HCT116 (cell line): ENCODE results near the gene KRTAP10-1. TPM values are rescaled to one million over a fixed set of nuclear protein-coding genes. Genes with fewer than 3 reads are reported as not detected.

Experiments
- ATAC-seq: fragments of 200-7000 bp; cut with Tn5 transposase; 2 replicates; pipeline ENCODE4 v1.9.1; 2020; ENCODE audit warnings: mild to moderate bottlenecking, moderate library complexity
- BruUV-seq: library from RNA; stranded (reverse); fragments of 400-500 nt; replicated peaks from 2 replicates; lab custom pipeline; 2021; lab: Mats Ljungman, UMichigan
- CTCF ChIA-PET: fragments of 300-600 bp; sonication (Branson Sonifier 250); formaldehyde crosslinking; loops from one replicate; lab custom pipeline; 2021; ENCODE audit warnings: antibody characterized with exemption; lab: Charles Lee
- POLR2A ChIA-PET: fragments of 300-600, 350-600 bp; sonication (Branson Sonifier 250); formaldehyde crosslinking; loops from one replicate; lab custom pipeline; 2021; ENCODE audit warnings: antibody characterized with exemption; lab: Charles Lee
- RAD21 ChIA-PET, 2 experiments: fragments of 300-600 bp; sonication (Branson Sonifier 250); formaldehyde crosslinking; loops; one replicate each; lab custom pipeline; 2023; ENCODE audit warnings: low total read pairs in 2 of 2; ENCODE audit not compliant: uncharacterized antibody in 2 of 2, unreplicated experiment in 2 of 2, low non-redundant PET in 1 of 2; lab: Charles Lee
- DNase-seq: peaks from one replicate; pipeline ENCODE4 v3.0.0-alpha.2; 2010; ENCODE audit warnings: low read depth, low spot score
- H2AFZ ChIP-seq: fragments of 200-600 bp; shearing (Covaris generic), sonication (generic); 2 replicates; pipeline ENCODE4 v1.6.1; 2017; ENCODE audit warnings: low read depth, mixed run types, mixed read lengths, antibody characterized with exemption, low read length; ENCODE audit not compliant: poor library complexity, severe bottlenecking
- H3K27ac ChIP-seq: 2 replicates; pipeline ENCODE4 v1.5.1; 2012; ENCODE audit warnings: low read depth, low read length
- H3K27me3 ChIP-seq: fragments of 200-600 bp; sonication (generic); 2 replicates; pipeline ENCODE4 v1.6.1; 2016; ENCODE audit warnings: mixed run types, low read length, mixed read lengths; ENCODE audit not compliant: insufficient read depth
- H3K36me3 ChIP-seq, 2 experiments: fragments of 200-500 bp in 1 of 2; fragments of 200-600 bp in 1 of 2; sonication (Bioruptor generic) in 1 of 2; sonication (generic) in 1 of 2; 2 replicates each; pipeline versions ENCODE4 v1.5.1 to v1.6.1; 2014 to 2016; ENCODE audit warnings: low read length in 2 of 2, inconsistent platforms in 1 of 2, mixed read lengths in 1 of 2, mixed run types in 1 of 2; ENCODE audit not compliant: insufficient read depth in 2 of 2, control insufficient read depth in 1 of 2
- H3K4me1 ChIP-seq, 2 experiments: fragments of 200-600 bp in 1 of 2; sonication (generic) in 1 of 2; 2 replicates each; pipeline versions ENCODE4 v1.5.1 to v1.6.1; 2012 to 2017; ENCODE audit warnings: low read length in 2 of 2, inconsistent platforms in 1 of 2, mild to moderate bottlenecking in 1 of 2, mixed read lengths in 1 of 2, mixed run types in 1 of 2, moderate library complexity in 1 of 2; ENCODE audit not compliant: insufficient read depth in 2 of 2, control insufficient read depth in 1 of 2
- H3K4me2 ChIP-seq: fragments of 200-600 bp; sonication (generic); 2 replicates; pipeline ENCODE4 v1.6.1; 2017; ENCODE audit warnings: mixed run types, low read length, mixed read lengths
- H3K4me3 ChIP-seq, 2 experiments: fragments of 200-600 bp in 1 of 2; sonication (generic) in 1 of 2; replicated peaks in 1 of 2; 2 replicates each; pipeline ENCODE4 v1.5.1; 2011 to 2016; ENCODE audit warnings: low read length in 2 of 2, control low read depth in 1 of 2, low read depth in 1 of 2, mild to moderate bottlenecking in 1 of 2, mixed read lengths in 1 of 2, mixed run types in 1 of 2
- H3K79me2 ChIP-seq: fragments of 200-600 bp; sonication (generic); 2 replicates; pipeline ENCODE4 v1.6.1; 2017; ENCODE audit warnings: mild to moderate bottlenecking, mixed run types, low read length, moderate library complexity, mixed read lengths; ENCODE audit not compliant: insufficient read depth
- H3K9ac ChIP-seq: fragments of 200-600 bp; sonication (generic); 2 replicates; pipeline ENCODE4 v1.6.1; 2016; ENCODE audit warnings: low read length, mixed read lengths
- H3K9me2 ChIP-seq: fragments of 200-600 bp; sonication (generic), shearing (Covaris generic); 2 replicates; pipeline ENCODE4 v1.6.1; 2017; ENCODE audit warnings: mixed run types, mild to moderate bottlenecking, moderate library complexity; ENCODE audit not compliant: insufficient read depth
- H3K9me3 ChIP-seq, 2 experiments: fragments of 200-500 bp in 1 of 2; fragments of 200-600 bp in 1 of 2; sonication (Bioruptor generic) in 1 of 2; sonication (generic) in 1 of 2; 2 replicates each; pipeline ENCODE4 v1.6.1; 2014 to 2017; ENCODE audit warnings: low read length in 2 of 2, mixed read lengths in 2 of 2, inconsistent platforms in 1 of 2, low read depth in 1 of 2, mild to moderate bottlenecking in 1 of 2, mixed run types in 1 of 2, moderate library complexity in 1 of 2; ENCODE audit not compliant: control insufficient read depth in 1 of 2, insufficient read depth in 1 of 2
- H4K20me1 ChIP-seq: fragments of 200-600 bp; sonication (generic), shearing (Covaris generic); 2 replicates; pipeline ENCODE4 v1.6.1; 2017; ENCODE audit warnings: mixed run types, mild to moderate bottlenecking, moderate library complexity; ENCODE audit not compliant: insufficient read depth
- CBX3 ChIP-seq: IDR thresholded peaks from 2 replicates; pipeline ENCODE4 v1.6.1; 2012; ENCODE audit warnings: low read depth
- CEBPB ChIP-seq: IDR thresholded peaks from 2 replicates; pipeline ENCODE4 v1.6.1; 2012; ENCODE audit warnings: low read depth
- EGR1 ChIP-seq: IDR thresholded peaks from 2 replicates; pipeline ENCODE4 v1.6.1; 2012; ENCODE audit warnings: low read depth
- FOSL1 ChIP-seq: IDR thresholded peaks from 2 replicates; pipeline ENCODE4 v1.6.1; 2012; ENCODE audit warnings: low read depth
- JUND ChIP-seq: IDR thresholded peaks from 2 replicates; pipeline ENCODE4 v1.6.1; 2012
- POLR2A ChIP-seq: IDR thresholded peaks from 2 replicates; pipeline ENCODE4 v1.7.0; 2011; ENCODE audit warnings: borderline replicate concordance; ENCODE audit not compliant: insufficient read depth, insufficient read length; ENCODE audit errors: extremely low read depth
- SIN3A ChIP-seq: IDR thresholded peaks from 2 replicates; pipeline ENCODE4 v1.6.1; 2012; ENCODE audit warnings: low read depth
- SP1 ChIP-seq: IDR thresholded peaks from 2 replicates; pipeline ENCODE4 v1.6.1; 2012; ENCODE audit warnings: low read depth
- SRF ChIP-seq: IDR thresholded peaks from 2 replicates; pipeline ENCODE4 v1.6.1; 2012; ENCODE audit warnings: low read depth
- YY1 ChIP-seq: IDR thresholded peaks from 2 replicates; pipeline ENCODE4 v1.6.1; 2011; ENCODE audit warnings: low read length, low read depth, moderate library complexity, mild to moderate bottlenecking; ENCODE audit not compliant: insufficient replicate concordance; ENCODE audit errors: extremely low read depth
- ZNF274 ChIP-seq: fragments of 200-500 bp; sonication (Bioruptor generic); IDR thresholded peaks from 2 replicates; pipeline ENCODE4 v1.6.1; 2014; ENCODE audit warnings: mild to moderate bottlenecking, low read depth, low read length, inconsistent platforms
- intact Hi-C: fragments of 100-400 bp; cut with micrococcal nuclease; formaldehyde crosslinking; loops from 2 replicates; pipeline ENCODE4 v1.10.0; 2022
- total RNA-seq: library from RNA; stranded (reverse); gene quantifications from one replicate; pipeline ENCODE4 v1.2.1, GENCODE V29; 2021; ENCODE audit not compliant: unreplicated experiment
- TF ChIP-seq, protein P1 (sequence below), 3 experiments: fragments of 200-600 bp in 1 of 3; sonication (generic) in 1 of 3; IDR thresholded peaks in 2 of 3; conservative IDR thresholded peaks in 1 of 3; 2 replicates each; pipeline ENCODE4 v1.5.1; 2012 to 2017; ENCODE audit warnings: low read depth in 2 of 3, low read length in 2 of 3, antibody characterized with exemption in 1 of 3, borderline replicate concordance in 1 of 3, control low read depth in 1 of 3, mild to moderate bottlenecking in 1 of 3, mixed read lengths in 1 of 3, mixed run types in 1 of 3, moderate library complexity in 1 of 3; ENCODE audit not compliant: insufficient read depth in 1 of 3
- TF ChIP-seq, protein P2 (sequence below): IDR thresholded peaks from 2 replicates; pipeline ENCODE4 v1.6.1; 2012
- TF ChIP-seq, protein P3 (sequence below): IDR thresholded peaks from 2 replicates; pipeline ENCODE4 v1.6.1; 2011; ENCODE audit warnings: mild to moderate bottlenecking, low read length, moderate library complexity; ENCODE audit not compliant: insufficient replicate concordance; ENCODE audit errors: extremely low read depth
- TF ChIP-seq, protein P4 (sequence below): IDR thresholded peaks from 2 replicates; pipeline ENCODE4 v1.6.1; 2012

The KRTAP10-1 gene
- total RNA-seq, 1 experiment from 2014 or later: not detected

DNA sequence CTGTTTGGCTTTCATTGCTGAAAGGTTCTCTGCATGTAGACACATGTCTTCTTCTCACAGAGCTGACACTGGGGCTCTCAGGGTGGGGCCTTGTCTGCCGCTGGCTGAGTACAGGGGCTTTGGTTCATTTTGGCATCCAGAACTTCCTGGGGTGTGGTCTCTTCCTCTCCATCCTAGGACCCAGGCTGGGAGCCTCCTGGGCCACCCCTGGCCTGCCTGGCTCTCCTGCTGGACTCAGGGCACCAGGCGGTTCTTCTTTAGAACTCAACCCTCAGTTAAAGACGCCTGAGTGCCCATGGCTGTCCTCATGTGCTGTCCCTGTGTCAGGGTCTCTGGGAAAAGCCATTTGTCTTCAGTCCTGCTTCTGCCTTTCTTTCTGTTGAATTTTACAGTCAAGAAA lies 45.9 kb upstream of the KRTAP10-1 start:
- Histone ChIP-seq H2AFZ (no peak overlapping the region), H3K9me3 (no peaks in the 10 kb centered on the region)
- CTCF ChIA-PET: no interaction called here
- TF ChIP-seq ZNF274: no peak
- TF ChIP-seq SIN3A: no peak
- TF ChIP-seq EGR1: no peak
- TF ChIP-seq, all 23 proteins: peak for 0
- H4K20me1 ChIP-seq: no peaks in the 10 kb centered on the region
- intact Hi-C loops: no loop called here
- no peak overlapping the region for H3K27ac ChIP-seq
- RAD21 ChIA-PET: no interaction called here
- H3K9me2 ChIP-seq: no peaks in the 10 kb centered on the region
- H3K79me2 ChIP-seq: no peaks in the 10 kb centered on the region
- no peak overlapping the region for H3K4me3 ChIP-seq
- H3K4me1 ChIP-seq: no peaks in the 10 kb centered on the region
- no peak overlapping the region for H3K9ac ChIP-seq
- POLR2A ChIA-PET: no interaction called here
- DNase-seq: no peak
- ATAC-seq: no peak
- H3K36me3 ChIP-seq: no peaks in the 10 kb centered on the region
- peaks cover 25% of the 10 kb centered on the region for H3K27me3 ChIP-seq
- BruUV-seq: no TSS peak
- H3K4me2 ChIP-seq: no peak overlapping the region

DNA sequence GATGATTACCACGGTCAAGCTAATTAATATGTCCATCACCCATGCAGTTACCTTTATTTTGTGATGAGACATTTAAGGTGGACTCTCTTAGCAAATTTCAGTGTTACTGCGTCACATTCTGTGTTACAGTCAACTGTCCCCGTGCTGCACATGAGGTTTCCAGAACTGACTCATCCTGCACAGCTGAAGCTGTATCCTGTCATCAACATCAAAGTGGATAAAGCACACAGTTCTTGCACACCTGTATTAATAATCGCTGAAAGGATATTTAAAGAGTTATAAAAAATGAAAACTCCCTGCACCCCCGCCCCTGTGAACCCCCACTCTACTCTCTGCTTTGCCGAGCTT lies 43.8 kb upstream of the KRTAP10-1 start:
- Histone ChIP-seq H3K27me3 (peaks cover 25% of the 10 kb centered on the region), H3K9me3 (no peaks in the 10 kb centered on the region), H2AFZ (no peak overlapping the region), H3K79me2 (no peaks in the 10 kb centered on the region), H3K36me3 (no peaks in the 10 kb centered on the region)
- ATAC-seq: no peak
- TF ChIP-seq SRF (no peak), JUND (no peak), CEBPB (no peak), FOSL1 (no peak), POLR2A (no peak), CBX3 (no peak), YY1 (no peak), SIN3A (no peak), SP1 (no peak), ZNF274 (no peak)
- TF ChIP-seq, protein P1, sequence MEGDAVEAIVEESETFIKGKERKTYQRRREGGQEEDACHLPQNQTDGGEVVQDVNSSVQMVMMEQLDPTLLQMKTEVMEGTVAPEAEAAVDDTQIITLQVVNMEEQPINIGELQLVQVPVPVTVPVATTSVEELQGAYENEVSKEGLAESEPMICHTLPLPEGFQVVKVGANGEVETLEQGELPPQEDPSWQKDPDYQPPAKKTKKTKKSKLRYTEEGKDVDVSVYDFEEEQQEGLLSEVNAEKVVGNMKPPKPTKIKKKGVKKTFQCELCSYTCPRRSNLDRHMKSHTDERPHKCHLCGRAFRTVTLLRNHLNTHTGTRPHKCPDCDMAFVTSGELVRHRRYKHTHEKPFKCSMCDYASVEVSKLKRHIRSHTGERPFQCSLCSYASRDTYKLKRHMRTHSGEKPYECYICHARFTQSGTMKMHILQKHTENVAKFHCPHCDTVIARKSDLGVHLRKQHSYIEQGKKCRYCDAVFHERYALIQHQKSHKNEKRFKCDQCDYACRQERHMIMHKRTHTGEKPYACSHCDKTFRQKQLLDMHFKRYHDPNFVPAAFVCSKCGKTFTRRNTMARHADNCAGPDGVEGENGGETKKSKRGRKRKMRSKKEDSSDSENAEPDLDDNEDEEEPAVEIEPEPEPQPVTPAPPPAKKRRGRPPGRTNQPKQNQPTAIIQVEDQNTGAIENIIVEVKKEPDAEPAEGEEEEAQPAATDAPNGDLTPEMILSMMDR (IDR thresholded peaks at IDR 0.05 in 2 of 3, conservative IDR thresholded peaks at IDR 0.05 in 1 of 3; ENCODE audit: borderline replicate concordance in 1 of 3, insufficient read depth in 1 of 3, low read depth in 2 of 3, low read length in 2 of 3): no peak
- TF ChIP-seq, protein P2, sequence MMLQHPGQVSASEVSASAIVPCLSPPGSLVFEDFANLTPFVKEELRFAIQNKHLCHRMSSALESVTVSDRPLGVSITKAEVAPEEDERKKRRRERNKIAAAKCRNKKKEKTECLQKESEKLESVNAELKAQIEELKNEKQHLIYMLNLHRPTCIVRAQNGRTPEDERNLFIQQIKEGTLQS: no peak
- TF ChIP-seq, protein P3, sequence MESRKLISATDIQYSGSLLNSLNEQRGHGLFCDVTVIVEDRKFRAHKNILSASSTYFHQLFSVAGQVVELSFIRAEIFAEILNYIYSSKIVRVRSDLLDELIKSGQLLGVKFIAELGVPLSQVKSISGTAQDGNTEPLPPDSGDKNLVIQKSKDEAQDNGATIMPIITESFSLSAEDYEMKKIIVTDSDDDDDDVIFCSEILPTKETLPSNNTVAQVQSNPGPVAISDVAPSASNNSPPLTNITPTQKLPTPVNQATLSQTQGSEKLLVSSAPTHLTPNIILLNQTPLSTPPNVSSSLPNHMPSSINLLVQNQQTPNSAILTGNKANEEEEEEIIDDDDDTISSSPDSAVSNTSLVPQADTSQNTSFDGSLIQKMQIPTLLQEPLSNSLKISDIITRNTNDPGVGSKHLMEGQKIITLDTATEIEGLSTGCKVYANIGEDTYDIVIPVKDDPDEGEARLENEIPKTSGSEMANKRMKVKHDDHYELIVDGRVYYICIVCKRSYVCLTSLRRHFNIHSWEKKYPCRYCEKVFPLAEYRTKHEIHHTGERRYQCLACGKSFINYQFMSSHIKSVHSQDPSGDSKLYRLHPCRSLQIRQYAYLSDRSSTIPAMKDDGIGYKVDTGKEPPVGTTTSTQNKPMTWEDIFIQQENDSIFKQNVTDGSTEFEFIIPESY: no peak
- TF ChIP-seq, protein P4, sequence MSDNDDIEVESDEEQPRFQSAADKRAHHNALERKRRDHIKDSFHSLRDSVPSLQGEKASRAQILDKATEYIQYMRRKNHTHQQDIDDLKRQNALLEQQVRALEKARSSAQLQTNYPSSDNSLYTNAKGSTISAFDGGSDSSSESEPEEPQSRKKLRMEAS: no peak
- TF ChIP-seq, all 23 proteins: peak for 0
- no TSS peak for BruUV-seq
- H3K9me2 ChIP-seq: no peaks in the 10 kb centered on the region
- no peaks in the 10 kb centered on the region for H4K20me1 ChIP-seq
- H3K4me3 ChIP-seq: no peak overlapping the region
- intact Hi-C loops: no loop called here
- H3K9ac ChIP-seq: no peak overlapping the region
- no peak overlapping the region for H3K27ac ChIP-seq
- H3K4me2 ChIP-seq: no peak overlapping the region
- ChIA-PET CTCF (no interaction called here), POLR2A (no interaction called here), RAD21 (no interaction called here)
- H3K4me1 ChIP-seq: no peaks in the 10 kb centered on the region
- DNase-seq: no peak
